PFSK-1 (cell line): ENCODE data around the gene PDE8B.

ENCODE experiments used
- FOXP2 ChIP-seq: optimal IDR thresholded peaks from 2 replicates; pipeline ENCODE3; 2011; ENCODE audit warnings: borderline replicate concordance, control low read depth, inconsistent platforms; ENCODE audit not compliant: insufficient read depth; ENCODE audit errors: extremely low read length, extremely low read depth
- POLR2AphosphoS5 ChIP-seq: IDR thresholded peaks from 2 replicates; pipeline ENCODE4 v1.6.1; 2012; ENCODE audit warnings: low read depth, mild to moderate bottlenecking, control low read depth, low read length, moderate library complexity
- REST ChIP-seq, 2 experiments: IDR thresholded peaks; 2 replicates each; pipeline versions ENCODE4 v1.6.1 to v1.8.0; 2011 to 2012; ENCODE audit warnings: low read depth in 2 of 2, low read length in 2 of 2, control low read depth in 1 of 2, inconsistent platforms in 1 of 2, mild to moderate bottlenecking in 1 of 2, moderate library complexity in 1 of 2; ENCODE audit not compliant: insufficient read depth in 1 of 2
- SIN3A ChIP-seq: IDR thresholded peaks from 2 replicates; pipeline ENCODE4 v1.6.1; 2012; ENCODE audit warnings: mild to moderate bottlenecking, low read length, moderate library complexity, borderline replicate concordance; ENCODE audit not compliant: insufficient read depth

GRCh38 chr5:77171141-77171910 is 39.2 kb upstream of the PDE8B start:
- TF ChIP-seq REST (IDR thresholded peaks at IDR 0.05; ENCODE audit: insufficient read depth in 1 of 2, low read depth in 2 of 2, low read length in 2 of 2) = no peak
- no peak for TF ChIP-seq POLR2AphosphoS5
- TF ChIP-seq SIN3A = no peak
- no peak for TF ChIP-seq FOXP2
